ENCODE results near the gene DNAJC18.

The DNAJC18 gene

GRCh38 chr5:139395844-139396640, 43.3 kb downstream of the DNAJC18 start:
- H3K36me3 ChIP-seq (ENCODE audit: insufficient read depth, low read length), result peaks cover 39% of the 10 kb centered on the region
- ATAC-seq (ENCODE audit: insufficient read depth, low read depth) (no peak), DNase-seq (no peak)
- H3K27ac ChIP-seq (ENCODE audit: low read length), result 0 out of 2 replicates have a peak overlapping the region, but pooled peaks have one; percentile 35
- peaks cover 52% of the 10 kb centered on the region for H3K79me2 ChIP-seq (ENCODE audit: insufficient read depth, low read length)
- H3K9ac ChIP-seq (ENCODE audit: low read depth, low read length), result no peak overlapping the region
- no peak overlapping the region for H3K4me3 ChIP-seq (ENCODE audit: low read depth in 1 of 2, low read length in 2 of 2)
- peaks cover 34% of the 10 kb centered on the region for H4K20me1 ChIP-seq (ENCODE audit: insufficient read depth, low read length)
- H3K27me3 ChIP-seq (ENCODE audit: insufficient read depth, low read length, poor library complexity), result no peaks in the 10 kb centered on the region
- no peak for TF ChIP-seq EZH2 (IDR thresholded peaks at IDR 0.05; ENCODE audit: borderline replicate concordance, low read depth, low read length, severe bottlenecking)
- TF ChIP-seq CTCF (IDR thresholded peaks at IDR 0.05; ENCODE audit: borderline replicate concordance, extremely low read depth, low read length, poor library complexity, severe bottlenecking), result no peak
- no peaks in the 10 kb centered on the region for H3K9me3 ChIP-seq (ENCODE audit: insufficient read depth, low read length, severe bottlenecking)
- no peak overlapping the region for H2AFZ ChIP-seq (ENCODE audit: low read depth, low read length)
- peaks cover 36% of the 10 kb centered on the region for H3K4me1 ChIP-seq (ENCODE audit: insufficient read depth, low read length)
- no peak overlapping the region for H3K4me2 ChIP-seq (ENCODE audit: insufficient read depth, low read length)

GRCh38 chr5:139394654-139395566, 44.4 kb downstream of the DNAJC18 start, which contains the start of gene PROB1:
TSS of gene PROB1 (minus strand) at chr5:139395104. CDS start at chr5:139395081, 23 bp downstream.
- H3K79me2 ChIP-seq (ENCODE audit: insufficient read depth, low read length), result peaks cover 63% of the 10 kb centered on the region
- H3K9me3 ChIP-seq (ENCODE audit: insufficient read depth, low read length, severe bottlenecking), result no peaks in the 10 kb centered on the region
- H3K4me3 ChIP-seq (ENCODE audit: low read depth in 1 of 2, low read length in 2 of 2), result no peak within 1 kb of the TSS
- ATAC-seq (ENCODE audit: insufficient read depth, low read depth) (no peak), DNase-seq (no peak)
- H3K27ac ChIP-seq (ENCODE audit: low read length), result 0 out of 2 replicates have a peak within 1 kb of the TSS, but pooled peaks have one; percentile 35
- H3K9ac ChIP-seq (ENCODE audit: low read depth, low read length), result peak within 1 kb of the TSS; percentile 87; the same call in 1 of the 2 replicates
- no peak for TF ChIP-seq EZH2 (IDR thresholded peaks at IDR 0.05; ENCODE audit: borderline replicate concordance, low read depth, low read length, severe bottlenecking)
- no peak for TF ChIP-seq CTCF (IDR thresholded peaks at IDR 0.05; ENCODE audit: borderline replicate concordance, extremely low read depth, low read length, poor library complexity, severe bottlenecking)
- peaks cover 39% of the 10 kb centered on the region for H3K36me3 ChIP-seq (ENCODE audit: insufficient read depth, low read length)
- H3K4me1 ChIP-seq (ENCODE audit: insufficient read depth, low read length), result peaks cover 47% of the 10 kb centered on the region
- H2AFZ ChIP-seq (ENCODE audit: low read depth, low read length), result no peak within 1 kb of the TSS
- peak within 1 kb of the TSS; percentile 96 for H3K4me2 ChIP-seq (ENCODE audit: insufficient read depth, low read length)
- no peaks in the 10 kb centered on the region for H3K27me3 ChIP-seq (ENCODE audit: insufficient read depth, low read length, poor library complexity)
- H4K20me1 ChIP-seq (ENCODE audit: insufficient read depth, low read length), result peaks cover 34% of the 10 kb centered on the region

GRCh38 chr5:139394123-139394653, 45.1 kb downstream of the DNAJC18 start:
- Histone ChIP-seq H3K27me3 (ENCODE audit: insufficient read depth, low read length, poor library complexity) (no peaks in the 10 kb centered on the region), H3K4me1 (ENCODE audit: insufficient read depth, low read length) (peaks cover 54% of the 10 kb centered on the region), H3K79me2 (ENCODE audit: insufficient read depth, low read length) (peaks cover 69% of the 10 kb centered on the region), H3K27ac (ENCODE audit: low read length) (no peak overlapping the region), H3K36me3 (ENCODE audit: insufficient read depth, low read length) (peaks cover 42% of the 10 kb centered on the region), H2AFZ (ENCODE audit: low read depth, low read length) (no peak overlapping the region), H3K9ac (ENCODE audit: low read depth, low read length) (peak overlapping the region; percentile 87; the same call in 1 of the 2 replicates), H4K20me1 (ENCODE audit: insufficient read depth, low read length) (peaks cover 34% of the 10 kb centered on the region), H3K4me2 (ENCODE audit: insufficient read depth, low read length) (peak overlapping the region; percentile 96), H3K4me3 (ENCODE audit: low read depth in 1 of 2, low read length in 2 of 2) (no peak overlapping the region), H3K9me3 (ENCODE audit: insufficient read depth, low read length, severe bottlenecking) (no peaks in the 10 kb centered on the region)
- no peak for DNase-seq
- no peak for TF ChIP-seq EZH2 (IDR thresholded peaks at IDR 0.05; ENCODE audit: borderline replicate concordance, low read depth, low read length, severe bottlenecking)
- no peak for ATAC-seq (ENCODE audit: insufficient read depth, low read depth)
